HepG2 (cell line): ENCODE data around the gene TTK. TPM values are rescaled to one million over a fixed set of nuclear protein-coding genes. Genes with fewer than 3 reads are reported as not detected.

Experiments
- ADNP ChIP-seq: sonication (generic); formaldehyde crosslinking; IDR thresholded peaks from 2 replicates; pipeline ENCODE4 v1.4.0; 2020; ENCODE audit warnings: missing genetic modification reagents
- ARNTL ChIP-seq: sonication (generic); formaldehyde crosslinking; IDR thresholded peaks from 2 replicates; pipeline ENCODE4 v1.4.0; 2020; ENCODE audit warnings: mild to moderate bottlenecking, missing genetic modification reagents
- CEBPG ChIP-seq: IDR thresholded peaks from 2 replicates; pipeline ENCODE4 v1.6.1; 2016
- HOXD1 ChIP-seq: sonication (generic); formaldehyde crosslinking; IDR thresholded peaks from 2 replicates; pipeline ENCODE4 v1.5.0; 2020; ENCODE audit warnings: missing genetic modification reagents
- MAZ ChIP-seq, 2 experiments: sonication (generic) in 1 of 2; formaldehyde crosslinking in 1 of 2; IDR thresholded peaks; 2 replicates each; pipeline versions ENCODE4 v1.5.0 to v1.6.1; 2012 to 2020; ENCODE audit warnings: low read depth in 2 of 2, mild to moderate bottlenecking in 2 of 2, borderline replicate concordance in 1 of 2, improper control_type of control experiment in 1 of 2, low read length in 1 of 2, missing genetic modification reagents in 1 of 2, moderate library complexity in 1 of 2
- MBNL3 ChIP-seq: fragments of 250-450 bp; sonication (Bioruptor Pico); conservative IDR thresholded peaks from 2 replicates; pipeline ENCODE4 v1.8.0; 2022; ENCODE audit warnings: mild to moderate bottlenecking, inconsistent platforms
- MIER3 ChIP-seq: IDR thresholded peaks from 2 replicates; pipeline ENCODE4 v1.6.1; 2016; ENCODE audit warnings: missing compliant biosample characterization, borderline replicate concordance
- NFYB ChIP-seq: sonication (generic); formaldehyde crosslinking; IDR thresholded peaks from 2 replicates; pipeline ENCODE4 v1.4.0; 2020; ENCODE audit warnings: missing genetic modification reagents
- NR1H2 ChIP-seq: sonication (generic); formaldehyde crosslinking; IDR thresholded peaks from 2 replicates; pipeline ENCODE4 v1.8.1; 2022; ENCODE audit warnings: low read depth, missing genetic modification reagents, borderline replicate concordance
- REL ChIP-seq: sonication (generic); formaldehyde crosslinking; conservative IDR thresholded peaks from 2 replicates; pipeline ENCODE4 v1.8.0; 2022; ENCODE audit warnings: mild to moderate bottlenecking, missing genetic modification reagents, moderate library complexity
- SALL2 ChIP-seq: sonication (generic); formaldehyde crosslinking; IDR thresholded peaks from 2 replicates; pipeline ENCODE4 v1.8.1; 2023; ENCODE audit warnings: mild to moderate bottlenecking, missing genetic modification reagents, inconsistent platforms
- TCF12 ChIP-seq, 2 experiments: fragments of 450-650 bp in 1 of 2; sonication (generic) in 1 of 2; formaldehyde crosslinking in 1 of 2; IDR thresholded peaks; 2 replicates each; pipeline versions ENCODE4 v1.6.1 to v1.8.0; 2017 to 2022; ENCODE audit warnings: antibody characterized with exemption in 1 of 2, mild to moderate bottlenecking in 1 of 2, missing genetic modification reagents in 1 of 2, moderate library complexity in 1 of 2
- TMF1 ChIP-seq: sonication (generic); formaldehyde crosslinking; IDR thresholded peaks from 2 replicates; pipeline ENCODE4 v1.8.1; 2022; ENCODE audit warnings: low read depth, missing genetic modification reagents
- ZMYM3 ChIP-seq: sonication (generic); formaldehyde crosslinking; IDR thresholded peaks from 2 replicates; pipeline ENCODE4 v1.5.1; 2020; ENCODE audit warnings: mild to moderate bottlenecking, missing genetic modification reagents
- ZNF124 ChIP-seq: sonication (generic); formaldehyde crosslinking; IDR thresholded peaks from 2 replicates; pipeline ENCODE4 v1.4.0; 2020; ENCODE audit warnings: missing genetic modification reagents
- ZNF556 ChIP-seq: sonication (generic); formaldehyde crosslinking; IDR thresholded peaks from 2 replicates; pipeline ENCODE4 v1.4.0; 2020; ENCODE audit warnings: mild to moderate bottlenecking, missing genetic modification reagents, borderline replicate concordance
- ZNF703 ChIP-seq: sonication (generic); formaldehyde crosslinking; IDR thresholded peaks from 2 replicates; pipeline ENCODE4 v1.5.1; 2020; ENCODE audit warnings: missing genetic modification reagents, mild to moderate bottlenecking, moderate library complexity, borderline replicate concordance
- ZNF788 ChIP-seq: sonication (generic); formaldehyde crosslinking; IDR thresholded peaks from 2 replicates; pipeline ENCODE4 v1.5.0; 2020; ENCODE audit warnings: mild to moderate bottlenecking, missing genetic modification reagents, borderline replicate concordance
- ZNF878 ChIP-seq: sonication (generic); formaldehyde crosslinking; IDR thresholded peaks from 2 replicates; pipeline ENCODE4 v1.8.1; 2023; ENCODE audit warnings: mild to moderate bottlenecking, missing genetic modification reagents, moderate library complexity
- ZSCAN29 ChIP-seq: sonication (generic); formaldehyde crosslinking; conservative IDR thresholded peaks from 2 replicates; pipeline ENCODE4 v1.4.0; 2020; ENCODE audit warnings: mild to moderate bottlenecking, missing genetic modification reagents
- polyA plus RNA-seq, 8 experiments: library from polyadenylated mRNA; depleted of rRNA in 3 of 8; stranded (reverse) in 7 of 8; unstranded in 1 of 8; fragments of >200 nt; fragmentation: Illumina TruSeq in 4 of 8; extraction: Trizol in 4 of 8; gene quantifications; 2 replicates each; pipeline versions ENCODE4 v1.2.1 to v1.2.3, GENCODE V29; 2011 to 2016; ENCODE audit warnings: low read depth in 4 of 8, missing spikeins in 1 of 8, mixed read lengths in 1 of 8; ENCODE audit not compliant: insufficient read depth in 1 of 8
- total RNA-seq, 5 experiments: library from RNA; depleted of rRNA; stranded (reverse); fragments of >200 nt; fragmentation: Illumina TruSeq; extraction: Trizol; gene quantifications; 2 replicates each; pipeline ENCODE4 v1.2.3, GENCODE V29; 2016; ENCODE audit warnings: low read depth in 1 of 5
- TF ChIP-seq, protein P1 (sequence below): sonication (generic); formaldehyde crosslinking; conservative IDR thresholded peaks from 2 replicates; pipeline ENCODE4 v1.5.0; 2020; ENCODE audit warnings: missing genetic modification reagents
- TF ChIP-seq, protein P2 (sequence below): sonication (generic); formaldehyde crosslinking; IDR thresholded peaks from 2 replicates; pipeline ENCODE4 v1.4.0; 2020; ENCODE audit warnings: missing genetic modification reagents, borderline replicate concordance
- TF ChIP-seq, protein P3 (sequence below): sonication (generic); formaldehyde crosslinking; IDR thresholded peaks from 2 replicates; pipeline ENCODE4 v1.9.0; 2021; ENCODE audit warnings: missing genetic modification reagents, borderline replicate concordance
- TF ChIP-seq, protein P4 (sequence below): IDR thresholded peaks from 2 replicates; pipeline ENCODE4 v1.6.1; 2016; ENCODE audit warnings: low read depth, borderline replicate concordance

TTK gene
- total and polyA plus RNA-seq, 2 of the 13 experiments (the other 11 are each of a cell fraction or from before 2014, with no cell fraction given): 8.6 to 33.2 TPM

DNA sequence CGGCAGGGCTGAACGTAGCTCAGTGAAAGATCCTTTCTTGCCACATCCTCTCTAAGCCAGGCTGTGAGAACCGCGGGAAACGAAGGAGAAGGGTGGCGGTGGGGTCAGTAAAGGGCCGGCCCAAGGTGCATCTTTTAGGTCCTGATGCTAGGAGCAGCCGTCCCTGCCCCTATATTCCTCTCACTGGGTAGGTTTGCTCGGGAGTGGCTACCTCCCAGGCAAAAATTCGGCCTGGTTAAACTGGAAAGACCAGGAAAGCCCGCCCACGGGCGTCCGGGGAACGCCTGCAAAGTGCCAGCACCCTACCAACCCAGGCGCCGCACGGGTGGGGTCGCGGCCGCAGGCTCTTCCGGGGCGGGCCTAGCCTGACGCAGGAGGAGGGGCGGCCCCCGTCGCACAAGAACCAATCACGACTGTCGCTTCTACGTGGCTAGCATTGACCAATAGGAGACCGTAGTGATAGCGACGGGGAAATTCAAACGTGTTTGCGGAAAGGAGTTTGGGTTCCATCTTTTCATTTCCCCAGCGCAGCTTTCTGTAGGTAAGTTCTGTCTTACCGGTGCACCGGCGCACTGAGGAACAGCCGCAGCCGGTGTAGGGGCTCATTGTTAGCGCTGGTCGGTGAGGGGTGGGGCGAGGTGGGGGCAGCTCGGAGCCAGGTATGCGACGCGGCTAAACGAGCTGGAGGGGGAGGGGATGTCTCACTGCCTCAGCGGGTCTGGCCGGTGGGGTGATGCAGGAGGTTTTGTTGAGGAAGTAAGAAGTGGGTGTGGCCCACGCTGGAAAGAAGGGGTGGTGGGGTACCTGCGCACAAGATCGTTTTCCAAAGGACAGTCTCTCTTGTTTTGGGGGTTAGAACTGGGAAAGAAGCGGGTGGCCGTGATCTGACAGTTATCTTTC, at the start of gene TTK (continued):
- TF ChIP-seq, protein P1, sequence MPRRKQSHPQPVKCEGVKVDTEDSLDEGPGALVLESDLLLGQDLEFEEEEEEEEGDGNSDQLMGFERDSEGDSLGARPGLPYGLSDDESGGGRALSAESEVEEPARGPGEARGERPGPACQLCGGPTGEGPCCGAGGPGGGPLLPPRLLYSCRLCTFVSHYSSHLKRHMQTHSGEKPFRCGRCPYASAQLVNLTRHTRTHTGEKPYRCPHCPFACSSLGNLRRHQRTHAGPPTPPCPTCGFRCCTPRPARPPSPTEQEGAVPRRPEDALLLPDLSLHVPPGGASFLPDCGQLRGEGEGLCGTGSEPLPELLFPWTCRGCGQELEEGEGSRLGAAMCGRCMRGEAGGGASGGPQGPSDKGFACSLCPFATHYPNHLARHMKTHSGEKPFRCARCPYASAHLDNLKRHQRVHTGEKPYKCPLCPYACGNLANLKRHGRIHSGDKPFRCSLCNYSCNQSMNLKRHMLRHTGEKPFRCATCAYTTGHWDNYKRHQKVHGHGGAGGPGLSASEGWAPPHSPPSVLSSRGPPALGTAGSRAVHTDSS (CRISPR knock-in tag): no peak
- TF ChIP-seq MAZ (IDR thresholded peaks at IDR 0.05; ENCODE audit: borderline replicate concordance, low read depth, low read length): peak; percentile 84
- no peak for TF ChIP-seq MAZ (CRISPR knock-in tag; IDR thresholded peaks at IDR 0.05; ENCODE audit: low read depth)
- no peak for TF ChIP-seq TMF1 (CRISPR knock-in tag)
- TF ChIP-seq HOXD1 (CRISPR knock-in tag): no peak
- peak; percentile 15; the same call in 1 of the 2 replicates for TF ChIP-seq ARNTL (CRISPR knock-in tag)
- no peak for TF ChIP-seq ADNP (CRISPR knock-in tag)
- no peak for TF ChIP-seq SALL2 (CRISPR knock-in tag)
- TF ChIP-seq, protein P2, sequence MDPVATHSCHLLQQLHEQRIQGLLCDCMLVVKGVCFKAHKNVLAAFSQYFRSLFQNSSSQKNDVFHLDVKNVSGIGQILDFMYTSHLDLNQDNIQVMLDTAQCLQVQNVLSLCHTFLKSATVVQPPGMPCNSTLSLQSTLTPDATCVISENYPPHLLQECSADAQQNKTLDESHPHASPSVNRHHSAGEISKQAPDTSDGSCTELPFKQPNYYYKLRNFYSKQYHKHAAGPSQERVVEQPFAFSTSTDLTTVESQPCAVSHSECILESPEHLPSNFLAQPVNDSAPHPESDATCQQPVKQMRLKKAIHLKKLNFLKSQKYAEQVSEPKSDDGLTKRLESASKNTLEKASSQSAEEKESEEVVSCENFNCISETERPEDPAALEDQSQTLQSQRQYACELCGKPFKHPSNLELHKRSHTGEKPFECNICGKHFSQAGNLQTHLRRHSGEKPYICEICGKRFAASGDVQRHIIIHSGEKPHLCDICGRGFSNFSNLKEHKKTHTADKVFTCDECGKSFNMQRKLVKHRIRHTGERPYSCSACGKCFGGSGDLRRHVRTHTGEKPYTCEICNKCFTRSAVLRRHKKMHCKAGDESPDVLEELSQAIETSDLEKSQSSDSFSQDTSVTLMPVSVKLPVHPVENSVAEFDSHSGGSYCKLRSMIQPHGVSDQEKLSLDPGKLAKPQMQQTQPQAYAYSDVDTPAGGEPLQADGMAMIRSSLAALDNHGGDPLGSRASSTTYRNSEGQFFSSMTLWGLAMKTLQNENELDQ (CRISPR knock-in tag): no peak
- TF ChIP-seq ZNF878 (CRISPR knock-in tag): no peak
- TF ChIP-seq ZNF703 (CRISPR knock-in tag): no peak
- TF ChIP-seq, protein P3, sequence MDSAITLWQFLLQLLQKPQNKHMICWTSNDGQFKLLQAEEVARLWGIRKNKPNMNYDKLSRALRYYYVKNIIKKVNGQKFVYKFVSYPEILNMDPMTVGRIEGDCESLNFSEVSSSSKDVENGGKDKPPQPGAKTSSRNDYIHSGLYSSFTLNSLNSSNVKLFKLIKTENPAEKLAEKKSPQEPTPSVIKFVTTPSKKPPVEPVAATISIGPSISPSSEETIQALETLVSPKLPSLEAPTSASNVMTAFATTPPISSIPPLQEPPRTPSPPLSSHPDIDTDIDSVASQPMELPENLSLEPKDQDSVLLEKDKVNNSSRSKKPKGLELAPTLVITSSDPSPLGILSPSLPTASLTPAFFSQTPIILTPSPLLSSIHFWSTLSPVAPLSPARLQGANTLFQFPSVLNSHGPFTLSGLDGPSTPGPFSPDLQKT (CRISPR knock-in tag): no peak
- no peak for TF ChIP-seq ZNF556 (CRISPR knock-in tag)
- TF ChIP-seq CEBPG (CRISPR knock-in tag): 0 out of 2 replicates have a peak, but pooled peaks have one; percentile 16
- TF ChIP-seq NFYB (CRISPR knock-in tag): peak; percentile 91
- TF ChIP-seq ZSCAN29 (CRISPR knock-in tag): 0 out of 2 replicates have a peak, but pooled peaks have one; percentile 49
- TF ChIP-seq NR1H2 (CRISPR knock-in tag): no peak
- no peak for TF ChIP-seq REL
- TF ChIP-seq ZNF124: no peak
- TF ChIP-seq MIER3 (CRISPR knock-in tag): no peak
- no peak for TF ChIP-seq ZMYM3 (CRISPR knock-in tag)
- TF ChIP-seq MBNL3: no peak
- no peak for TF ChIP-seq TCF12 (IDR thresholded peaks at IDR 0.05)
- no peak for TF ChIP-seq TCF12 (CRISPR knock-in tag; IDR thresholded peaks at IDR 0.05)
- TF ChIP-seq ZNF788 (CRISPR knock-in tag): no peak
- TF ChIP-seq, protein P4, sequence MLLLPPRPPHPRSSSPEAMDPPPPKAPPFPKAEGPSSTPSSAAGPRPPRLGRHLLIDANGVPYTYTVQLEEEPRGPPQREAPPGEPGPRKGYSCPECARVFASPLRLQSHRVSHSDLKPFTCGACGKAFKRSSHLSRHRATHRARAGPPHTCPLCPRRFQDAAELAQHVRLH (CRISPR knock-in tag): no peak
